NT2/D1 (cell line): Measurements from ENCODE around the gene SND1.

Source experiments
- SUZ12 ChIP-seq: IDR thresholded peaks from 2 replicates; pipeline ENCODE4 v1.6.1; 2011; ENCODE audit not compliant: insufficient read length, insufficient read depth; ENCODE audit errors: extremely low read depth
- YY1 ChIP-seq: IDR thresholded peaks from 2 replicates; pipeline ENCODE4 v1.6.1; 2011; ENCODE audit not compliant: insufficient read length, insufficient read depth
- ZNF274 ChIP-seq: IDR thresholded peaks from 2 replicates; pipeline ENCODE4 v1.6.1; 2011; ENCODE audit warnings: mild to moderate bottlenecking, low read depth, low read length

DNA sequence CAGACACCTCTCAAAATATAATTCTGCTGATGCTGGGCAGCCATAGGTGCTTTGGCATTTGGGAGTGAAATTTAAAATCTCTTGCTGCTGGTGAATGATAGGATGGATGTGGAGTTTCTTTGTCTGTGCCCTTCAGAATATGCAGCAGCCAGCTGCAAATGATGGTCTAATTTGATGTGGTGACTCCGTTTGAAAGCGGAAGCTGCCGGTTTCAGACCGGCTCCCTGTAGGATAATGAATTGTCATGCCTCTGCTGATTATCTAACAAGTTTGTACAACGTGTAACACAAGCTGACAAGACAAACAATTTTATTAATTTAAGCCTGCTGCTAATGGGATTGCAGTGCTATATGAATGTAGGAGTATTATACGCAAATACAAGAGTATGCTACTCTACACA, 103.5 kb downstream of the SND1 start:
- TF ChIP-seq ZNF274, result no peak
- no peak for TF ChIP-seq YY1
- no peak for TF ChIP-seq SUZ12
